Uterus (tissue), 2 donors: ENCODE data around the gene WARS2.

Experiments
- POLR2A ChIP-seq, 2 donors: fragments of 450-650 bp; IDR thresholded peaks; one replicate each; pipeline ENCODE4 v1.6.1; 2016; ENCODE audit warnings: antibody characterized with exemption in 2 of 2, mild to moderate bottlenecking in 1 of 2, moderate library complexity in 1 of 2
- TF ChIP-seq, protein P1 (sequence below), 4 experiments: fragments of 200-600 bp in 2 of 4; fragments of 450-650 bp in 2 of 4; sonication (generic) in 2 of 4; IDR thresholded peaks; one replicate each; pipeline ENCODE4 v1.5.1; 2016 to 2019; ENCODE audit warnings: antibody characterized with exemption in 4 of 4, mild to moderate bottlenecking in 2 of 4, moderate library complexity in 1 of 4

DNA sequence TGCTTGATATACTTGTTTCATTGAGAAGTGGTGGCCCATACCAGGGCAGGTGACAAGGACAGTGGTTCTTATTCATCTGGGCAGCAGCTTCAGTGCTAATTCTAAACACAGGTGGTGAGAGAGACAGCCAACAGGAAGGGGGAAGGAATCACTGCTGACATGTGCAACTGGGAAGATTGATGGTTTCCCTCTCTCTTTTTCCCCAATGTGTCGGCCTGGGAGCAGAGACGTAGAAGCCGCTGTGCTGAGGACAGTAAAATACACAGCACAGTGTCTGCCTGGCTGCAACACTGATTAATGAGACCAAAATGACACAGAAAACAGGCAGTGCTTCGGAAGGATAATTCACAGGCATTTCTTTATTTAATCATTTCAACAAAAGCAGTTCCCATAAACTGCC is 48.8 kb downstream of the WARS2 start:
- TF ChIP-seq, protein P1, sequence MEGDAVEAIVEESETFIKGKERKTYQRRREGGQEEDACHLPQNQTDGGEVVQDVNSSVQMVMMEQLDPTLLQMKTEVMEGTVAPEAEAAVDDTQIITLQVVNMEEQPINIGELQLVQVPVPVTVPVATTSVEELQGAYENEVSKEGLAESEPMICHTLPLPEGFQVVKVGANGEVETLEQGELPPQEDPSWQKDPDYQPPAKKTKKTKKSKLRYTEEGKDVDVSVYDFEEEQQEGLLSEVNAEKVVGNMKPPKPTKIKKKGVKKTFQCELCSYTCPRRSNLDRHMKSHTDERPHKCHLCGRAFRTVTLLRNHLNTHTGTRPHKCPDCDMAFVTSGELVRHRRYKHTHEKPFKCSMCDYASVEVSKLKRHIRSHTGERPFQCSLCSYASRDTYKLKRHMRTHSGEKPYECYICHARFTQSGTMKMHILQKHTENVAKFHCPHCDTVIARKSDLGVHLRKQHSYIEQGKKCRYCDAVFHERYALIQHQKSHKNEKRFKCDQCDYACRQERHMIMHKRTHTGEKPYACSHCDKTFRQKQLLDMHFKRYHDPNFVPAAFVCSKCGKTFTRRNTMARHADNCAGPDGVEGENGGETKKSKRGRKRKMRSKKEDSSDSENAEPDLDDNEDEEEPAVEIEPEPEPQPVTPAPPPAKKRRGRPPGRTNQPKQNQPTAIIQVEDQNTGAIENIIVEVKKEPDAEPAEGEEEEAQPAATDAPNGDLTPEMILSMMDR (IDR thresholded peaks at IDR 0.05): no peak
- TF ChIP-seq POLR2A (IDR thresholded peaks at IDR 0.05): no peak
